Measurements from ENCODE around the gene DGKQ.

- TF ChIP-seq, protein P1, sequence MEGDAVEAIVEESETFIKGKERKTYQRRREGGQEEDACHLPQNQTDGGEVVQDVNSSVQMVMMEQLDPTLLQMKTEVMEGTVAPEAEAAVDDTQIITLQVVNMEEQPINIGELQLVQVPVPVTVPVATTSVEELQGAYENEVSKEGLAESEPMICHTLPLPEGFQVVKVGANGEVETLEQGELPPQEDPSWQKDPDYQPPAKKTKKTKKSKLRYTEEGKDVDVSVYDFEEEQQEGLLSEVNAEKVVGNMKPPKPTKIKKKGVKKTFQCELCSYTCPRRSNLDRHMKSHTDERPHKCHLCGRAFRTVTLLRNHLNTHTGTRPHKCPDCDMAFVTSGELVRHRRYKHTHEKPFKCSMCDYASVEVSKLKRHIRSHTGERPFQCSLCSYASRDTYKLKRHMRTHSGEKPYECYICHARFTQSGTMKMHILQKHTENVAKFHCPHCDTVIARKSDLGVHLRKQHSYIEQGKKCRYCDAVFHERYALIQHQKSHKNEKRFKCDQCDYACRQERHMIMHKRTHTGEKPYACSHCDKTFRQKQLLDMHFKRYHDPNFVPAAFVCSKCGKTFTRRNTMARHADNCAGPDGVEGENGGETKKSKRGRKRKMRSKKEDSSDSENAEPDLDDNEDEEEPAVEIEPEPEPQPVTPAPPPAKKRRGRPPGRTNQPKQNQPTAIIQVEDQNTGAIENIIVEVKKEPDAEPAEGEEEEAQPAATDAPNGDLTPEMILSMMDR (IDR thresholded peaks at IDR 0.05) = no peak
- TF ChIP-seq POLR2A (IDR thresholded peaks at IDR 0.05) = no peak
Observed at GRCh38 chr4:1013225-1014073, 40.1 kb upstream of the DGKQ start.
